CD4-positive, alpha-beta T cell treated with Interleukin-1 beta for 1 hour (primary cell): ENCODE measurements around the gene YIPF3.
"Not testable (repeated sequence)": the region's sequence is repeated elsewhere in the genome, so short reads cannot be mapped to it uniquely, and the experiment has no call there.

Source experiments
- DNase-seq, 2 donors: peaks; one replicate each; pipeline ENCODE4 v3.0.0-alpha.2; 2020 to 2022

The YIPF3 gene

DNA sequence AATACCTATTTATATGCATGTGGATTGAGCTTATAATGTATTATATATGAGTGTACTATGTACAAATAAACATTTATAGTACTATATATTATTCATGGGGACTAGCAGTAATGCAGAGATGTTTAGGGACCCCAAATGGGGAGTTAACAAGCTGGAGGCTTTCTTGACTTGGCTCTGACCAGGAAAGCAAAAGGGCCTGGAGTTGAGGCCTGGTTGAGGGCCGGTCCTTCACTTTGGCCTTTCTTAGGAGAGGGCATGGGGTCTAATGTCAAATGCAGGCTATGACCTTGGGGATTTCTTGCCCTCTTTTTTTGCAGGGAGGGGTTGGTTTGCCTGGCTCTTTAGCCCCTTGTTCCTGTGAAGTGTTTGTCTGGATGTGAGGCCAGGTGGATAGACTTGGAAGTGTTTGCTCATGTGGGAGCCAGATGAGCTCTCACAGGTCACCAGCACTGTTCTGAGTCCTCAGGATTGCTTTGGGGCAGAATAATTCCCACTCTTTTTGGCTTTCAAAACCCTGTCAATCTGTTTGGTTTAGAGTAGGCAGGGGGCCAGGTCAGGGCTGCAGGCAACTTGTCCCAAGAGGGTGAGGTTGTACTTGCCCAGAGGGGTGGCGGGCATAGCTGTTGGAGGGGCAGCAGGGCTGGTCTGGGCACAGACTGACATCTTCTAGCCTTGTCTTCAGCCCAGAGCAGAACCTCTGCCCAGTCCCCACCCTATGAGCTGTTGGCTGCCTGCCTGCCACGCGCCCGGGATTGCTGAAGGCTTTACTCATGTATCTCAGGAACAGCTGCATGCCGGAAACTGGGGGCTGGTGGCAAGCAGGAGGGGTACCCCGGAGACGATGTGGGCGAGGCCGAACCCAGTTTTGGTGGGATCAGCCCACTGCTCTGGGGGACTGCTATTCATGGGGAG is 24.7 kb downstream of the YIPF3 start:
- no peak for DNase-seq

DNA sequence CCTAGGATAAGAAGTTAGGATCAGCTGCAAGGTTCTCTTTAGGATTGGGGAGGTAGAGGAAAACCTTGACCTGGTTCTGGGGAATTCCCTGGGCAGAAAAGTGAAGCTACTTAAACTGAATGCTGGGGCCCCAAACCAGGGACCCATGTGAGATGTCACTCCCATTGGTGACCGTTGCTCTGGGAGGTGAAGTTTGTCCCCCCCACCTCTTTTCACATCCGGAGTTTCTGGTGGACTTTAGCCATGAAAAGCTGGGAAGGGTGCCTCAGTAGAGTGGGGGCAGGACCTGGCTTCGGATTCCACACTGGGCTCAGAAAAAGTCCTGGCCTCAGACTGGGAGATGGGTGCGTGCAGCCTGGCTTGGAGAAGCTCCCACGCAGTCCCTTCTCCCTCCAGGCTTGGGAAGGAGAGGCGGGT is 26.2 kb downstream of the YIPF3 start:
- DNase-seq = no peak

DNA sequence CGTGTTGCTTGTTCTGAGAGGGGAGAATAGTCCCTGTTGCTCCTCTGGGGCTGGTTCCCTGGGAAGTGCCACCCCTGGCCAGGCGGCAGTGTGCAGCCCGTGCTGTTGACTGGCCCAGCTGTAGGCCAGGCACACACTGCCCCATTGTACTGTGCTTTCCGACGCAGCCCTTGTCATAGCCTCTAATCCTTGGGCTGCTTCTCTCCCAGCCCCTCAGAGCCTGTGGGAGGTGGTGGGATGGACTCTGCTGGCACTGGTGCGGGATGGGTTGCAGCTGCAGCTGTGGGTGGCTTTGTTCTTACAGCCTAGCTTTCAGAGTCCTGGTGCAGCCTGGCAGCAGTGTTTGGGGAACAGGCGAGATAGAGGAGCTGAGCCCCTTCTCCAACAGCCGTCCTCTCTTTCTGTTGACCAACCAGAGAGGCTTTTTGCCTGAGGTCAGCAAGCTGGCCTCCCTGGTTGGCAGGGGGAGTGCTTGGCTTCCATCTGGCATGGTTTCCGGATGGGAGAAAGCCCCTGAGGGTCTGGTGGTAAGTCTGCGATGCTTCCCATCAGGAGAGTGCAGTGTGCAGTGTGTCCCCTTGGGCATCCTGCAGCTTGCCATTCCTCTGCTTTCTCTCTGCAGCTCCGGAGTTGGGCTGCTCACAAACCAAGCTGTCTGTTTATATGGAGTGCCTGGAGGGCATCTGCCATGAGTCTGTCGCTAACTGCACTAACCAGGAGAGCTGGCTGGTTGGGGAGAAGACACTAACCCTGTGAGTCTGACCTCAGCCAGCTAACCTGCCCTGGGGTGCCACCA is 27.3 kb downstream of the YIPF3 start:
- DNase-seq = no peak

DNA sequence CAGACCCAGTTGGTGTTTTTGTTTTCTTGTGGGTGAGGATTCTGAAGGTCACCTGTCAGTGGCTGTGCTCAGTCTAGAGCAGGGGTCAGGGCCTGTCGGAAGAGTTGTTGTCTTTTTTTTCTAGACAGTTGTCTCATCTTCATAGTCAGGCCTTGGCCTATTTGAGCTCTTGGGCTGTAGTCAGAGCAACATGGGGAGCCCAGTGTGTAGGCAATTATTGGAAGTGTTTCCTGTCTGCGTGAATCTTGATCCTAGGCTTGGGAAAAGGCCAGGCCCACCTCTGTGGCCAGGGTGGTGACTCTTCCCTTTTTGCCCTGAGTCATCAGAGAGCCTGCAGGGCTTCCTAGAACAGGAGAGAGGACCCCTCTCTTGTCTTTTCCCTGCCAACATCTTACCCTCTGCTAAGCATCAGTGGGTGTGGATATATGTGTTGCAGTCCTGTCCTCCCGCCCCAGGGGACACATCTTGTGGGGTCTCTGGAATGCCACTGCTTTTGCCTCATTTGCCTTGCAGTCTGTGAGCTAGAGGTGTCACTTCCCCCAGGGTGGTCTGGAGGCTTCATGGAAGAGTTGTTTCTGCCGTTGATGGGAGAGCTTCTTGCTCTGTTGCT is 28.0 kb downstream of the YIPF3 start:
- DNase-seq = no peak

DNA sequence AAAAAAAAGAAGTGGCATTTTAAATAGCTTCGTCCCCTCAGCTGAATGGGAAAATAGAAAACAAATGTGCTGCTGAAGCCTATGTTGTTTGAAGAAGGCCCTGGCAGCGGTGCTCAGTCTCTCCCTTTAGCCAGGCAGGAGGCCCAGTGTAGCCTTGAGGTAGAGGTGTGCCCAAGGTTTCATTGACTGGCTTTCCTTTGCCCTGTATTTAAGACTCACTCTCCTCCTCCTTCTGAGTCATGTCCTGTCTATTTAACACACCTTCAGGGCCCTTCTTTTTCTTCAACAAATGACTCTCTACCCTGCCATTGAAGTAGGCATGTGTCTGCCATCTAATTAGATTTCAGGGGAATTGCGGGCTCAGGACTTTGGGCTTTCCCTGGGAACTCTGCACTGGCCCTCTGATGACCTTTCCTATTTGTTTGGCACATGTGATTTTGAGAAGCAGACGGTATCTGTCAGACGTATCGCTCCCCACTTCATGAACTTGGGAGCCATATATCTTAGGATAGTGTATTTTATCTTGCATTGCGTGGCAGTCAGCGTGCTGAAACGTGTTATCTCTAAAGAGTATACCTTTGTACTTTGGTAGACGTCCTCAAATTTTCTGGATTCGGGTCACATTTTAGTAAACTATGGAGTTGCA is 35.0 kb downstream of the YIPF3 start:
- no peak for DNase-seq

DNA sequence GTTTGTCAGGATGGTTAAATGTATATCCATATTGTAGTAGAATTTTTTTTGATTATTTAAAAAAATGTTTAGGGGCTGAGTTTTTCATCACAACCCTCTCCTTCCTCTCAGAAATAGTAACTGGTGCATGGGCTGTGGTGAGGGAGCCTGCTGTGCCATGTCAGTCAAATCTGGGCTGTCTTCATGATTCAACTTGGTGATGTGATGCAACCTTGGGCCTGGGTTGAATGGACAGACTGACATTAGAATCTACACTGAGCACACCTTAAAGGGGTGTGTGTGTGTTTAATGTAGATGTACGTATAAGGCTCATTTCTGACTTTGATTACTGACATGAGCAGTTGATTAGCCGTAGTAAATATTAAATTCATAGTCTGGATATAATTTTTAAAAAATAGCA is 35.7 kb downstream of the YIPF3 start:
- DNase-seq = no peak

DNA sequence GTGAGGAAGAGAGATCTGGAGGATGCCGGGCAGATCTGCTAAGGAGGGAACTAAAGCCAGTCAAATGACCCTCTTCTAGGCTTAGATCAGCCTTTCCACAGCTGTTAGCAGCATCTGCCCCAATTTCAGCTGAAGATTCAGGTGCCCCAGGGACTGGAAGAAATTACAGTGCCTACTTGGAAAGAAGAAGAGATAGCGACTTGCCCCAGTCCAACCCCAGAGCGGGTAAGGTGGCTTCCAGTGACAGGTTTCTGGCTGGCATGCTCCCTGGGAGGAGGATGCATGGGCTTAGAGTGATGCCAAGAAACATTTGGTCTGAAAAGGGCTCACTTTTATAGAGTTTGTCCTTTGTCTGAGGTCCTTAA is 38.7 kb downstream of the YIPF3 start:
- DNase-seq = peak in 1 of 2 donors; percentile 15

DNA sequence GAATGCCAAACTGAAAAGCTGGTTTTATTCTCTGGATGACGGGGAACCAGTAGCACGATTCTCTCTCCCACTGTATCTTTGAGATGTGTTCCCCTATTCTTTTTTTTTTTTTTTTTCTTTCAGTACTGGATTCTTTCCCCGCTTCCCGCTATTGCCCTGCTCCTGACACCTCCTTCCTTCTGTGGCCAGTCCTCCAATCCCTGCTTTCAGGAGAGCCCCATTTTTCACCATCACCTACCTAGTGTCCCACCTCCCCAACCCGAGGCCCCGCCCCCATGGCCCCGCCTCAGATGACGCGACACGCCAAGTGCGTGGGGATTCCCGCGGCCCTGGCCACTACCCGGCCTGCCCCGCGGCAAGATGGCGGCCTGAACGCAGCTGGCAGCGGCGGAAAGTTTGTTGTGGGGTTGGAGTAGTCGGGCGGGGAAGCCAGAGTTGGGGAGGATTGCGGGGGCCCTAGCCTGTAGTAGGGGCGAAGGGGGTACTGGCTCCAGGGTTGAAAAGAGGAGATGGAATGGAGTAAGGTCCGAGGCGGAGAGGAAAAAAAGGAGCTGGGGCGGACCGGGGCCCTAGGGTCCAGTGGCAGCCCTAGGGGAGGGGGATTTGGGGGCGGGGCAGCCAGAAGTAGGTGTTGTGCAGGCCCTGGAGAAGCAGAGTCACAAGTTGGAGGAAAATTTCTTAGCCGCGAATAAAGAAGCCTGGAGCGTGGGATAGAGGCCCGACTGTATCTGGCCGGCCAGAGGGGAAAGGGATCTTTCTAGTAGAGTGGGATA is 39.3 kb downstream of the YIPF3 start, which contains the start of gene TJAP1:
Gene TJAP1, plus strand, starts transcription at position 336 of the 773 bp plus-strand sequence. CDS start 21,432 bp downstream, outside the sequence.
- peak; percentile 94 to 96 for DNase-seq

DNA sequence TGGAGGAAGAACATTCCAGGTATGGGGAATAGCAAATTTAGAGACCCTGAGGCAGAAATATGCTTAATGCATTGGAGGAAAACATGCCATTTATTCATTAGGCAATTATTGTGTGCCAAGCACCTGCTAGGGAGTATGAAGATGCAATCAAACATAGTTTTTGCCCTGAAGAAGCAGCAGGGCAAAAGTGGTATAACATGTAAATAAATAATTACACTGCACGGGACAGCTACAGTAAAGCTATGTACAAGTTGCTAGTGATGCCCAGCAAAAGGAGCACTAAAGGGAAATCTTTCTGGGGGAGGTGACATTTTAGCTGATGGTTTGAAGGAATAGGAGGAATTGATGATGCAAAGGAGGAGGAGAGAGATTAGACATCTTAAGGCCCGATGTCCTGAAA is 40.0 kb downstream of the YIPF3 start:
- peak in 1 of 2 donors; percentile 13 for DNase-seq

DNA sequence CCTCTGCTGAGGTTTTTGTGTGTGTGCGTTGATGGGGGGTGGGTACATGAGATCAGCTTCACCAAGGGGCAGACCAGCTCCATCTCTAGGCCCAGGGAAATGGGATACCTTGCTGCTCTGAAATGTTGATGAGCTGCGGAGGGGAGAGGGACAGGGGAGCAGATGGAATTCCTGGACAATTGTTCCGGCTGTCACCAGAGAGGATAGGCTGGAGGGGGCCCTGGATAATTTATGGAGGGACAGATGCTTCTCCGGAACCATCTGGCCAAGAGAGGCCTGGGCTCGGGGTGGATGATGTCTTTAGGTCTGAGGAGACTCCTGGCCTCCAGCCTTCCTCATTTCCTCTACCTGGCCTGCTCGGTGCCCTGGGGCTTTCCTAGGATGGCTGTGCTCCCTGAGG is 41.2 kb downstream of the YIPF3 start:
- no peak for DNase-seq

DNA sequence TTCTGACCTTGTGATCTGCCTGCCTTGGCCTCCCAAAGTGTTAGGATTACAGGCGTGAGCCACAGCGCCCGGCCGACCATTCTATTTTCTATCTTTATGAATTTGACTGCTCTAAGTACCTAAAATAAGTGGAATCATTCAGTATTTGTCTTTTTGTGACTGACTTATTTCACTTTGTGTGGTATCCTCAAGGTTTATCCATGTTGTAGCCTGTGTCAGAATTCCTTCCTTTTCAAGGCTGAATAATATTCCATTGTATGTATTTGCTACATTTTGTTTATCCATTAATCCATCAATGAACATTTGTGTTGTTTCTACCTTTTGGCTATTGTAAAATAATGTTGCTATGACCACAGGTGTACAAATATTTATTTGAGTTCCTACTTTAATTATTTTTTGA is 44.2 kb downstream of the YIPF3 start:
- DNase-seq = no peak

DNA sequence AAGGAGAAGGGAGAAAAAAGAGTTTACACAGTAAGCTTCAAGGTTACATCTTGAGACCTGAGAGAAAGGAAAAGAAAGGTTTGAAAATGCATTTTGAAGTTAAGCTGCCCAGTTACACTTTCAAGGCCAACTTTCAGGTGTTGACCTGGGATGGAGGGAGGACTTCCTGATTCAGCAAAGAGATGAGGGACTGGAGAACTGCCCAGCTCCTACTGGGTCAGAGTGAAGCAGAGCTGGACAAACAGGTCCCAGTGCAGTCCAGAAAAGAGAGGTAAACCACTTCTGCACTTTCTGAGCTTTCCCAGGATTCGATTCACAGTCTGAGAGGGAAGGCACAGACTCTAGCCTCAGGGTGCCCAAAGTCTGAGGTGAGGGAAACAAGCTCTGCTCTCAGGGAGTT is 45.3 kb downstream of the YIPF3 start:
- DNase-seq = no peak

DNA sequence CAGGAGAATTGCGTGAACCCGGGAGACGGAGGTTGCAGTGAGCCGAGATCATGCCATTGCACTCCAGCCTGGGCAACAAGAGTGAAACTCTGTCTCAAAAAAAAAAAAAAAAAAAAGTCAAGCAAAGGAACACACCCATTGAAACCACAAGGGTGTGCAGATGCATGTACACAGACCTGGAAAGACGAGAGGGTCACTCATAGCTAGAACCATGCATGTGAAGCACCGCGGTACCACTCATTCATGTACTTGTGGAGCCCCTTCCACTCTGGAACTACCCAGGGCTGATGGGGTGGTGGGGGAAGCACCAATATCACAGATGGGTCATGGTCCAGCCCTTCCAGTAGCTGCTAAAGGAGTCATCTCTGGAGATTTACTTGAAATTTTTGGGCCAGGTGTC is 46.8 kb downstream of the YIPF3 start:
- no peak for DNase-seq

DNA sequence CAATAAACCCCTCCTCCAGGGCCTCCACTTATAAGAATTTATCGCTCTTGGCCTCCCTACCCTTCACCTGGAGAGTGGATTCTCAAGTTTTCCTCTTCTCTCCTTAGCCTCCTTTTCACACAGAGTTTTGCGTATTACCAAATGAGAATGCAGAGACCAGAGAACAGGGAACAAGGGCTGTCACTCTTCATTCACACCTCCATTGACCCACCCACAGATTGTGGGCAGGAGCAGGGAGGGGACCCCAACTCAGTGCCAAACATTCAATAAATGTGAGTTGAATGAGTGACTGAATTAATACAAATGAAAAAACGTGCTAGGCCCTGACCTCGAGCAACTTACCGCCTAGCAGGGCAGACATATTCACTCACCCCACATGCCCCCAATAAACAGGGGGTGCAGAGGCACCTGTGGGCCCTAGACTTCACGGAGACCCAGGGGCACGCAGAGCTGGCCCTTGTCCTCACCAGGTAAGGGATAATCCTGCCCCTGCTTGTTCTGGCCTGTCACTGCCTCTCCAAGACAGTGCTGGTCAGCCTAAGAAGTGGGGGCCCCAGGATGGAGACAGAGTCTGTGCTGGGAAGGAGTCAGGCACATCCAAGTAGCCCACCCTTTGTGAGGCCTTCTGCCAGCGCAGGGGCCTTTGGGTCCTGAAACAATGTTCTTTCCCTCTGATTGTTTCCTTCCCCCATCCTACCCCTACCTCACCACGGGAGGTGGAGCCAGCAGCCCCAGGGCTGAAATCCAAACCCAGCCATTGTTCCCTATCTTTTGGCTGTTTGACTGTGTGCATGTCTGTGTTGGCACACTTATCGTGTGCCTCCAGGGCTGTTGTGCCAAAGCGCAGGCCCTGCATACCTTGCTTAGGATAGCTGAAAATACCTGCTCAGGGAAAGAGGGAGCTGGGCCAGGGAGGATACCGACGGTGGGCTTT is 47.7 kb downstream of the YIPF3 start:
- no peak for DNase-seq

DNA sequence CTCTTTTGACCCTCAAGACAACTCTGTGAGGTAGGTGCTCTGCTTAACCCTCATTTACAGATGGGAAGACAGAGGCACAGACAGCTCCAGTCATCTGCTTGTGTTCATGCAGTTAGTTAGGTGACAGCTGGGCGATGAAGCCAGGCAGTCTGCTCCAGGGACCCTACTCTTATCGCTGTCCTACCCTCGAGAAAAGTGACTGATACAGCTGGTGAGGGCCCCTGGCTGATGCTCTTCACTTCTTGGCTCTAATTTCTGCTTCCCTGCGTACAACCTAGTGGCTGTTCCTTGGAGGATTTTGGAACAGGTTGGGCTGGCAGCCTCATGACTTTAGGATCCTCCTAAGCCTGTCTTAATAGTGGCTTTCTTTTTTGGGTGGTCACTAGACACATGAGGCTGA is 48.5 kb downstream of the YIPF3 start:
- DNase-seq = no peak

DNA sequence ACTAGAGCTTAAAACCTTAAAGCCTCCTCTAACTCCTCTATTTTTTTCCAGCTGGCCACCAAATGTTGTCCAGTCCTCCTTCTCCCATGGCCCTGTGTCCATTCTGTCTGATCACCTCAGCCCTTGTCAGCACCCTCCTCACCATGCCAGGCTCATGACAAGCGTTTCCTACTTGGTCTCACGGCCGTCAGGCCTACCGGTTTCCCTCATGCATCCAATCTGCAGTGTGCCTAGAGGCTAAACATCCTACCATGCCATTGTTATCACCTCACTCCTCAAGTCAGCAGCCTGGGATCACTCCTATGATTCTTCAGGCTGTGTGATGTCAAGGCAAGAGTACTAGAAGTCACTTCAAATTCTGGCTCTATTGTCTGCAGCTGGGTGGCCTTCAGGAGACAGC is 49.0 kb downstream of the YIPF3 start:
- DNase-seq = no peak

DNA sequence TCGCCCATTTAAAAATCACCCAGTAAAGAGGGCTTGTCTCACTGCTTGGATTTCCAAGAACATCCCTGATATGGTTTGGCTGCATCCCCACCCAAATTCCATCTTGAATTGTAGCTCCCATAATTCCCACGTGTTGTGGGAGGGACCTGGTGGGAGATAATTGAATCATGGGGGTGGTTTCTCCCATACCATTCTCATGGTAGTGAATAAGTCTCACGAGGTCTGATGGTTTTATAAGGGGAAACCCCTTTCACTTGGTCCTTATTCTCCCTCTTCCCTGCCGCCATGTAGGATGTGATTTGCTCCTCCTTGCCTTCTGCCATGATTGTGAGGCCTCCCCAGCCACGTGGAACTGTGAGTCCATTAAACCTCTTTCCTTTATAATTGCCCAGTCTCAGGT is 49.5 kb downstream of the YIPF3 start:
- not testable (repeated sequence) for DNase-seq

DNA sequence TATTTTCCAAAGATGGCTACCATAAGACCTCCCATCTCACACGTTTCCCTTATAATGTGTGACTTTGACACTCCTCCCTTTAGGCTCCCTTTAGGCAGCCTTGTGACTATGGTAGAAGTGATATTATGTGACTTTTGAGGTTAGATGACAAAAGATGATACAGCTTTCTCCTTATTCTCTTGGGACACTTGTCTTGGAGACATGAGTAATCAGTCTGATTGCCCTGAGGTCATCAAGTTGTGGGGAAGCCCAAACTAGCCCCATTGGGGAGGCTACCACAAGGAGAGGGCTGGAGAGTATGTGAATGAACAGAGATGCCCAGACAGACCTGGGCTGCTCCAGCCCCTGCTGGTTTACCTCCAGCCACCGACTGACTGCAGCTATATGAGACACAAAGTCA is 50.8 kb downstream of the YIPF3 start:
- no peak for DNase-seq

DNA sequence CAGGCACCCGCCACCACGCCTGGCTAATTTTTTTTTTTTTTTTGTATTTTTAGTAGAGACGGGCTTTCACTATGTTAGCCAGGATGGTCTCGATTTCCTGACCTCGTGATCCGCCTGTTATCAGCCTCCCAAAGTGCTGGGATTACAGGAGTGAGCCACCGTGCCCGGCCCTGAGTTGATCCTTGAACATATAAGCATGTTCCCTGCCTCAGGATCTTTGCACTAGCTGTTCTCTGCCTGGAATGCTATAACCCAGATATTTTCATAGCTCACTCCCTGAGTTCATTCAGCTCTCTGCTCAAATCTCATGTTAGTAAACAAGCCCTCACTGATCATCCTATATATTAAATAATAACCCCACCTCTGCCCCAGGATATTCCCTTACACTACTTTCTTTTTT is 52.4 kb downstream of the YIPF3 start:
- DNase-seq = no peak

DNA sequence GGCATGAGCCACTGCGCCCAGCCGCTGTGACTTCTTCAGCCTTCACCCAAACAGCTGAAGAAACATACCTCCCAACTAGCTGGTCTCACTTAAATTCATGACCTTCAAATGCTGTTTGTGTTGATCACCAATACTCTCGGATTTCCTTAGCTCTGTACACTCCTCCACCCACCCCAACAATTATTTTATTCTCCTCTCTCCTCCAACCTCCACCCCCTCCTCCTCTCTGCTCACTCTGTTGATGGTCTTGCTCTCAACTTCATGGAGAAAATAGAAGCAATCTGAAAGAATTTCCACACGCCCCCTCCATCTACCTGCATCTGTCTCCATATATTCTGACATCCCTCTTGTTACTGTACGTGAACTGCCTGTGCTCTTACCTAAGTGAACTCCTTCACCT is 54.8 kb downstream of the YIPF3 start:
- DNase-seq = no peak
